ENCODE results near the gene IL32.
"Not testable (repeated sequence)": the region's sequence is repeated elsewhere in the genome, so short reads cannot be mapped to it uniquely, and the experiment has no call there.

Gene IL32

GRCh38 chr16:3028716-3029319 lies 36.6 kb upstream of the IL32 start:
- no peak for DNase-seq

GRCh38 chr16:3029491-3030221 lies 35.8 kb upstream of the IL32 start:
- no peak for DNase-seq

- DNase-seq, result no peak
These were observed 34.9 kb upstream of the IL32 start for GRCh38 chr16:3030222-3031212.

- no peak for DNase-seq
These were observed 32.8 kb upstream of the IL32 start for GRCh38 chr16:3032624-3033023.

- DNase-seq, result no peak
These were observed 30.0 kb upstream of the IL32 start for GRCh38 chr16:3035289-3035971.

GRCh38 chr16:3035972-3036725 lies 29.3 kb upstream of the IL32 start:
- no peak for DNase-seq

GRCh38 chr16:3036726-3037315 lies 28.6 kb upstream of the IL32 start, which contains the start of gene BICDL2:
Gene BICDL2 (minus strand): TSS chr16:3036944. CDS start chr16:3035496, 1,448 bp downstream.
- DNase-seq, result no peak

- DNase-seq, result no peak
These were observed 27.2 kb upstream of the IL32 start for GRCh38 chr16:3038256-3038655.

- DNase-seq, result no peak
These were observed 26.5 kb upstream of the IL32 start for GRCh38 chr16:3038896-3039295.

- no peak for DNase-seq
These were observed 23.1 kb upstream of the IL32 start for GRCh38 chr16:3042376-3042775.

- no peak for DNase-seq
These were observed 20.7 kb upstream of the IL32 start for GRCh38 chr16:3044708-3045107.

- DNase-seq, result no peak
These were observed 19.4 kb upstream of the IL32 start, which contains the start of gene MMP25 for GRCh38 chr16:3045758-3046640. Gene MMP25 (plus strand): TSS chr16:3046561. CDS start chr16:3046918, 357 bp downstream.

- no peak for DNase-seq
These were observed 18.6 kb upstream of the IL32 start for GRCh38 chr16:3046641-3047386.

GRCh38 chr16:3047387-3047720 lies 18.1 kb upstream of the IL32 start:
- no peak for DNase-seq

GRCh38 chr16:3049921-3050481 lies 15.4 kb upstream of the IL32 start:
- DNase-seq, result no peak

- DNase-seq, result no peak
These were observed 15.0 kb upstream of the IL32 start for GRCh38 chr16:3050487-3050886.

GRCh38 chr16:3051009-3051408 lies 14.4 kb upstream of the IL32 start:
- DNase-seq, result no peak

GRCh38 chr16:3051494-3051893 lies 13.9 kb upstream of the IL32 start:
- no peak for DNase-seq

- not testable (repeated sequence) for DNase-seq
These were observed 12.7 kb upstream of the IL32 start for GRCh38 chr16:3052571-3053329.

All from CD4-positive, alpha-beta T cell treated with Interleukin-15 for 1 hour (primary cell).